ENCODE data around the gene DCTN5. TPM values are rescaled to one million over a fixed set of nuclear protein-coding genes. Genes with fewer than 3 reads are reported as not detected.
"Not testable (repeated sequence)": the region's sequence is repeated elsewhere in the genome, so short reads cannot be mapped to it uniquely, and the experiment has no call there.

The DCTN5 gene
- total RNA-seq, 1 donor from 2014 or later = 102 TPM

DNA sequence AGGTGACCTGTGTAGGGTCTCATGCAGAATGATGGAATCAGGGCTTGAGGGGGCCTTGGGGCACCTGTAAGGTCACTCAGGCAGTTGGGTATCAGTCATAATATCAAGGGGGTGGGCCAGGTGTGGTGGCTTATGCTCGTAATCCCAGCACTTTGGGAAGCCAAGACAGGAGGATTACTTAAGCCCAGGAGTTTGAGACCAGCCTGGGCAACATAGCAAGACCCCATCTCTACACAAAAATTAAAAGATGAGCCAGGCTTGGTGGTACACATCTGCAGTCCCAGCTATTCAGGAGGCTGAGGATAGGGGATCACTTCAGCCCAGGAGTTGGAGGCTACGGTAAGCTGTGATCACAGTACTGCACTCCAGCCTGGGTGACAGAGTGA is 64.2 kb downstream of the DCTN5 start:
- intact Hi-C loops (cut with micrococcal nuclease) = no loop called here
- Mint-ChIP-seq H3K4me1 (ENCODE audit: low read depth) (no peaks in the 10 kb centered on the region), H3K27me3 (ENCODE audit: insufficient read depth) (peaks cover 9% of the 10 kb centered on the region), H3K4me3 (no peak overlapping the region), H3K9me3 (peaks cover 30% of the 10 kb centered on the region), H3K27ac (no peak overlapping the region), H3K36me3 (ENCODE audit: low read depth) (no peaks in the 10 kb centered on the region)
- no peak for DNase-seq (ENCODE audit: low spot score)

DNA sequence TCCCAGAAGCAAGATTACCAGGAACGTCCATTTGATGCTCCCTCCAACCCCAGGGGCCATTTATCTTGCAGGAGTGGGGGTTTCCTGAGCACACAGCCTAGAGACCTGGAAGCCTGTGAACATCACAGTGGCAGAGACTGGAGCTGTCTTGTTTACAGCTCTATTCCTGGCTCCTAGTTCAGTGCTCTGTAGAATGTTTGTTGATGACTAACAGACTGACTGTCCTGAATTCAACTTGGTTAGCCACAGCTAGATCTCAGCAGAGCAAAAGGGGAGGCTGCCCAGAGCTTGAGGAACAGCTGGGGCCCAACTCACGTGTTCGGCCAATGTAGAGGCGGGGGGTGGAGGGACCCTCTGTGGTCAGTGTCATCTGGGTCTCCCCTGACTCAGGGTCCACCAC is 65.2 kb downstream of the DCTN5 start:
- Mint-ChIP-seq H3K4me1 (ENCODE audit: low read depth) (no peaks in the 10 kb centered on the region), H3K4me3 (no peak overlapping the region), H3K27ac (no peak overlapping the region), H3K9me3 (peaks cover 30% of the 10 kb centered on the region), H3K36me3 (ENCODE audit: low read depth) (no peaks in the 10 kb centered on the region), H3K27me3 (ENCODE audit: insufficient read depth) (peaks cover 13% of the 10 kb centered on the region)
- intact Hi-C loops (cut with micrococcal nuclease) = no loop called here
- DNase-seq (ENCODE audit: low spot score) = no peak

DNA sequence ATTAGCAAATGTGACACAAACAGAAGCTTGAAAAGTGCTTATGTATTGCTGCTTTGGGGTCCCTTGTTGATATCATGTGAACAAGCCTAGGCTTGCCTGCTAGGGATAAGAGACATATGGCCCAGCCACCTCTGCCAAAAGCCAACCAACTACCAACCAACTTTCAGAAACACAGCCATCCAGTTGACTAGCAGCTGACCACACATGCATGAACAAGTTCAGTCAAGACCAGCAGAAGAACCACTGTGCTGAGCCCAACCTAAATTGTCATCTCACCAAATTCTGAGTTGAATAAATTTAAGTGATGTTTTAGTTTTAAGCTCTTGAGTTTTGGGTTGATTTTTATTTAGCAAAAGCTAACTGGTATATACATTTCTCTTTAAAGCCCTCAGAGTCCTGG is 68.3 kb downstream of the DCTN5 start:
- H3K4me1 Mint-ChIP-seq (ENCODE audit: low read depth) = no peaks in the 10 kb centered on the region
- H3K9me3 Mint-ChIP-seq = peaks cover 15% of the 10 kb centered on the region
- H3K36me3 Mint-ChIP-seq (ENCODE audit: low read depth) = peaks cover 1% of the 10 kb centered on the region
- no peak for DNase-seq (ENCODE audit: low spot score)
- no peak overlapping the region for H3K27ac Mint-ChIP-seq
- intact Hi-C loops (cut with micrococcal nuclease) = no loop called here
- no peak overlapping the region for H3K4me3 Mint-ChIP-seq
- peaks cover 21% of the 10 kb centered on the region for H3K27me3 Mint-ChIP-seq (ENCODE audit: insufficient read depth)

DNA sequence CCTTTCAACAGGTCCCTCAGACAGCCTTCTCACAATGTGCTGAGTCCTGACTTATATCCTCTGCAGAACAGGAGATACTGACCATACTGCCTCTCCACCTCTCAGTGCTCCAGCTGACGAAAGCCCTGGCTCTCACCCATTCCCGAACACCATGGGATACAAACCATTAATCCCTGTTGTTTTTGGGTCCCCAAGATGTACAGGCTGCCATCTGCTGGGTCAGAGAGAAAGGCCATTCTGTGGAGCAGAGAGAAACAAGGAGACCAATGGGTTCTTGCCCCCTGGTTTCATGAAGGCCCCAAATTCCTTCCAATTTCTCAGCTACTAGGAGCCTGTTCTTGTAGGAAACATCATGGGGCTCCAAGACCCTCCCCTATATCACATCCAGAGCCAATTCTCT is 68.7 kb downstream of the DCTN5 start:
- H3K4me3 Mint-ChIP-seq = no peak overlapping the region

DNA sequence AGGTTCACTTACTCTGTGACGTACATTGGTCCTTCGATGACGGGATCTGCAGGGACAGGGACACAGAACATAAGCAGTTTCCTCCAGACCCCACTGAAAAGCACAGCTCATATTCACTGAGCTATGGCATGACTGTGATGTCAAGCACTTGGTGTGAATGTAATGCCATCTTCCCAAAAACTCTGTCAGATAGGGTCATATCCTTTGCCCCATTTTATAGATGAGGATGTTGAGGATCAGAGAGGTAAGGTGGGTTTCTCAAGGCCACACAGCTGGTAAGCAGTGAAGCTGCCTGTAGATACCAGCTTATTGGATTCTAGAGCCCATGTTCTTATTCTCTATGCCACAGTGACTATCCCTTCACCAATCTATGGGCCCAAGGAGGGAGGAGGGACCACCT is 69.2 kb downstream of the DCTN5 start:
- intact Hi-C loops (cut with micrococcal nuclease) = no loop called here
- Mint-ChIP-seq H3K27me3 (ENCODE audit: insufficient read depth) (peaks cover 26% of the 10 kb centered on the region), H3K9me3 (peaks cover 15% of the 10 kb centered on the region), H3K4me1 (ENCODE audit: low read depth) (no peaks in the 10 kb centered on the region), H3K36me3 (ENCODE audit: low read depth) (peaks cover 1% of the 10 kb centered on the region), H3K27ac (no peak overlapping the region), H3K4me3 (no peak overlapping the region)
- no peak for DNase-seq (ENCODE audit: low spot score)

More for the DNA sequence above, 68.7 kb downstream of the DCTN5 start:
- peaks cover 25% of the 10 kb centered on the region for H3K27me3 Mint-ChIP-seq (ENCODE audit: insufficient read depth)
- no peak for DNase-seq (ENCODE audit: low spot score)
- intact Hi-C loops (cut with micrococcal nuclease) = no loop called here
- H3K4me1 Mint-ChIP-seq (ENCODE audit: low read depth) = no peaks in the 10 kb centered on the region
- H3K27ac Mint-ChIP-seq = no peak overlapping the region
- H3K36me3 Mint-ChIP-seq (ENCODE audit: low read depth) = peaks cover 1% of the 10 kb centered on the region
- H3K9me3 Mint-ChIP-seq = peaks cover 15% of the 10 kb centered on the region

DNA sequence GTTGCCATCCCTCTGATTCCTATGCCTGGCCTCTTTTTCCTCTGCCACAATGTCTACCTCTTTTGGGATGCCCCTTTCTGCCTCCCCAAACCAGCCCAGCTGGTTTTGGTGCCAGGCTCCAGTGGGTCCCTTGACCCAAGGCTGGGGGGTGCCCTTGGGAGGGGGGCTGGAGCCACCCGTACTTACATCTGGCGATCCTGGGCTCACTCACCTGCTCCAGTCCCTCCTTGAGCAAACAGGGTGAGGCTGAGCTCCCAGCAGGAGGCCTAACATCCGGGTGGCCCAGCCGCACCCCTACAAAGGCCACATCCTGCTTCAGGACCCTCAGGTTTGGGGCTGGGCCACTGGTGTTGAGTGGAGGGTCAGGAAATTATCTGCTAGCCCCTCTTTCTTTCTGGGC is 70.5 kb downstream of the DCTN5 start:
- Mint-ChIP-seq H3K27me3 (ENCODE audit: insufficient read depth) (peaks cover 31% of the 10 kb centered on the region), H3K4me3 (no peak overlapping the region), H3K27ac (no peak overlapping the region), H3K4me1 (ENCODE audit: low read depth) (no peaks in the 10 kb centered on the region), H3K36me3 (ENCODE audit: low read depth) (peaks cover 1% of the 10 kb centered on the region), H3K9me3 (peaks cover 15% of the 10 kb centered on the region)
- DNase-seq (ENCODE audit: low spot score) = no peak
- intact Hi-C loops (cut with micrococcal nuclease) = no loop called here

DNA sequence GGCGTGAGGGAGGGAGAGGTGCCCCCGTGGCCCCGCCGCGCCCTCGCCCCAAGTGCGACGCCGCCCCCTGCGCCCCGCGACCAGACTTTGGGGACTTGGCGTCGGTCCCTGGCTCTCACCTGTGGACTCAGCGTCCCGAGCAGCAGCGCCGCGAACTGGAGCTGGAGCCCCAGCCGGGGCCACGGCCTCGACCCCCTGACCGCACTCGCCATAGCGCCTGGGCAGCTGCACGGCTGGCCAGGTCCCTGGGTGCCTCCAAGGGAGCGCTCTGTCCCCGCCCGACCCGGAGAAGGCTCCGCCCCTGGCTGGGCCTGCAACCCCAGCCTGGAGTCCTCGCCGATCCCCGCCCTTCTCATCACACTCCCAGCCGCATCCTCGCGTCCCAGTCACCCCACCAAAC is 71.7 kb downstream of the DCTN5 start, which contains the start of gene ERN2:
ERN2 (minus strand) TSS at position 247 of the 400 bp plus-strand sequence; CDS start at position 212, 35 bp downstream.
- no peak within 1 kb of the TSS for H3K4me3 Mint-ChIP-seq
- H3K4me1 Mint-ChIP-seq (ENCODE audit: low read depth) = no peaks in the 10 kb centered on the region

DNA sequence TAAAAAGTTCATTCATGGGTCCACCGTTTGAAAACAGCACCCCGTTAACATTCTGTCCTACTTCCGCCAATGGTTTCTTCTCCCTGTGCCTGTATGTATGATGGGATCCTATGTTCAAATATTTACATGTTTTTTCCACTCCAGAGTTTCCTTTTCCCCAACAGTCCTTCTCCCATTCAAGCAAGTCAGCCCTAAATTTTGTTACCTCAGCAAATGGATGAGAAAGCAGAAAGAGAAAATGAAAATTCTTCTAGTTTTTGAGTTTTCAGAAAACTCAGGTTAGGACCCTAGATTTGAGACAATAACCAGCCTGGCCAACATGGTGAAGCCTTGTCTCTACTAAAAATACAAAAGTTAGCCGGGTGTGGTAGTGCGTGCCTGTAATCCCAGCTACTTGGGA is 75.2 kb downstream of the DCTN5 start:
- Mint-ChIP-seq H3K27me3 (ENCODE audit: insufficient read depth) (peaks cover 28% of the 10 kb centered on the region), H3K27ac (no peak overlapping the region), H3K4me3 (no peak overlapping the region), H3K4me1 (ENCODE audit: low read depth) (no peaks in the 10 kb centered on the region), H3K9me3 (no peaks in the 10 kb centered on the region), H3K36me3 (ENCODE audit: low read depth) (peaks cover 1% of the 10 kb centered on the region)
- no peak for DNase-seq (ENCODE audit: low spot score)
- intact Hi-C loops (cut with micrococcal nuclease) = no loop called here

More for the DNA sequence above, 71.7 kb downstream of the DCTN5 start, which contains the start of gene ERN2:
- peaks cover 1% of the 10 kb centered on the region for H3K36me3 Mint-ChIP-seq (ENCODE audit: low read depth)
- DNase-seq (ENCODE audit: low spot score) = no peak
- intact Hi-C loops (cut with micrococcal nuclease) = no loop called here
- H3K9me3 Mint-ChIP-seq = peaks cover 15% of the 10 kb centered on the region
- H3K27ac Mint-ChIP-seq = no peak within 1 kb of the TSS
- peaks cover 37% of the 10 kb centered on the region for H3K27me3 Mint-ChIP-seq (ENCODE audit: insufficient read depth)

DNA sequence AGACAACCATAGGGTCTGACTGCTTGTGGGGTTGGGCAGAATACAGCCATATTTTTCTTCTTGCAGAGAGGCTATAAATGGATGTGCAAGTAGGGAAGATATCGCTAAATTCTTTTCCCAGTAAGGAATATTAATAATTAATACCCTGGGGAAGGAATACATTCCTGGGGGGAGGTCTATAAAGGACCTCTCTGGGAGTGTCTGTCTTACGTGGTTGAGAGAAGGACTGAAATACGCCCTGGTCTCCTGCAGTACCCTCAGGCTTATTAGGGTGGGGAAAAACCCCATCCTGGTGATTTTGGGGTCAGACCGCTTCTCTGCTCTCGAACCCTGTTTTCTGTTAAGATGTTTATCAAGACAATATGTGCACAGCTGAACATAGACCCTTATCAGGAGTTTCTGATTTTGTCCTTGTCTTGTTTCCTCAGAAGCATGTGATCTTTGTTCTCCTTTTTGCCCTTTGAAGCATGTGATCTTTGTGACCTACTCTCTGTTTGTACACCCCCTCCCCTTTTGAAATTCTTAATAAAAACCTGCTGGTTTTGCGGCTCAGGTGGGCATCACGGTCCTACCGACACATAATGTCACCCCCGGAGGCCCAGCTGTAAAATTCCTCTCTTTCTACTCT is 81.5 kb downstream of the DCTN5 start:
- intact Hi-C loops (cut with micrococcal nuclease); H3K4me1 Mint-ChIP-seq (ENCODE audit: low read depth); H3K9me3 Mint-ChIP-seq; DNase-seq (ENCODE audit: low spot score); H3K27ac Mint-ChIP-seq; H3K36me3 Mint-ChIP-seq (ENCODE audit: low read depth); H3K4me3 Mint-ChIP-seq: not testable (repeated sequence)
- H3K27me3 Mint-ChIP-seq (ENCODE audit: insufficient read depth) = peaks cover 11% of the 10 kb centered on the region

DNA sequence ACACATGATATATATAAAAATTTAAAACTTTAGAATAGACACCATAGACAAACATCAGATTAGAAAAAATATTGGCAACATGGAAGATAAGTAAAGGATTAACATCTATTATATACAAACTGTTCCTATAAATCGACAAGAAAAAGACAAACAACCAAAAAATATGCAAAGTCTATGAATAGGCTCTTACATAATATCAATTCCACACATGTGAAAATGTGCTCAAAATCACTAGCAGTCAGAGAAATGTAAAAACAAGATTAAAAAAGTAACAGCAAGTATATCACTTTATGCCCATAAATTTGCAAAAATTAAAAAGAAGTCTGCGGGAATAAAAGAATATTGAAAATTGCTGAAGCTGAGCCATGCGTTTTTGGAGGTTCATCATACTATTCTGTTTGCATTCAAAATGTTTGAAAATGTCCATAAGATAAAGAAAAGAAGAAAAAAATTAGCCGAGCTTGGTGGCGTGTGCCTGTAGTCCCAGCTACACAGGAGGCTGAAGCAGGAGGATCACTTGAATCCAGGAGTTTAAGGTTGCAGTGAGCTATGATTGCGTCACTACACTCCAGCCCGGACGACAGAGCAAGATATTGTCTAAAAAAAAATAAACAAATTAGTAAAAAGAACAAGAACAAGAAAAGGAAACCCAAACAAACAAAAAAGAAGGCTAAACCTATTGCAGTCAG is 83.0 kb downstream of the DCTN5 start:
- H3K4me1 Mint-ChIP-seq (ENCODE audit: low read depth) = peaks cover 6% of the 10 kb centered on the region
- no peaks in the 10 kb centered on the region for H3K36me3 Mint-ChIP-seq (ENCODE audit: low read depth)
- intact Hi-C loops (cut with micrococcal nuclease) = no loop called here
- peaks cover 10% of the 10 kb centered on the region for H3K27me3 Mint-ChIP-seq (ENCODE audit: insufficient read depth)
- H3K27ac Mint-ChIP-seq = no peak overlapping the region
- peaks cover 7% of the 10 kb centered on the region for H3K9me3 Mint-ChIP-seq
- no peak overlapping the region for H3K4me3 Mint-ChIP-seq
- DNase-seq (ENCODE audit: low spot score) = no peak

DNA sequence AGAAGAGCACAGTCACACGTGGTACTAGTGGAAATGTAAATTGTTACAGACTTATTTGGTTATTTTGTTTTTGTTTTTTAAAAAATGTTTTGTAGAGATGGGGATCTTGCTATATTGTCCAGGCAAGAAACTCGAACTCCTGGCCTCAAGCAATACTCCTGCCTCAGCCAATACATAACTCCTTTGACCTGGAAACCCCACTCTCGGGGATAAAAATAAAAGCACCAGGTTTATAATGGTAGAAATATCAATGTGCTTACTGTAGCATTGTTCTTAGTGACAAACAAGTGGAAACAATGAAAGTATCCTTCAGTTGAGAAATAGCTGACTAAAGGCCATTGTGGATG is 83.5 kb downstream of the DCTN5 start:
- DNase-seq (ENCODE audit: low spot score) = no peak
- H3K9me3 Mint-ChIP-seq = peaks cover 7% of the 10 kb centered on the region
- no peak overlapping the region for H3K4me3 Mint-ChIP-seq
- peaks cover 10% of the 10 kb centered on the region for H3K27me3 Mint-ChIP-seq (ENCODE audit: insufficient read depth)
- intact Hi-C loops (cut with micrococcal nuclease) = no loop called here
- H3K27ac Mint-ChIP-seq = no peak overlapping the region
- H3K36me3 Mint-ChIP-seq (ENCODE audit: low read depth) = no peaks in the 10 kb centered on the region
- peaks cover 6% of the 10 kb centered on the region for H3K4me1 Mint-ChIP-seq (ENCODE audit: low read depth)

DNA sequence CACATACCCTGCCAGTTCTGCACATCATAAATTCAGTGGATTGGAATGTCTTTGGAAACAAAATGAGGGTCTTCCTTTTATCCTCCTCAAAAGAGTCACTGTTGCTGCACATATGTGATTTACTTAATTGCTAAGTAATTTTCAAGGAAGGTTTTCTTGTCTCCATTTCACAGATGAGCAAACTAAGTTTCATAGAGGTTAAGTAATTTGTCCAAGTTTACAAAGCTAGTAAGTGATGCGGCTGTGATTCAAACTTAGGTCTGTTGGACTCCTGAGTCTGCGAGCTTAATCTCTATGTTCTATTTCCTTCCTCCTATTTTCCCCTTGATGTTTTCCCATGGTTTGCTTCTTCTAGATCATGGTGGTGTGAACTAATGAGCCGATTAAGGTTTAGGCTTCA is 85.4 kb downstream of the DCTN5 start:
- Mint-ChIP-seq H3K4me1 (ENCODE audit: low read depth) (peaks cover 6% of the 10 kb centered on the region), H3K27ac (no peak overlapping the region), H3K27me3 (ENCODE audit: insufficient read depth) (peaks cover 17% of the 10 kb centered on the region), H3K9me3 (peaks cover 7% of the 10 kb centered on the region), H3K4me3 (no peak overlapping the region), H3K36me3 (ENCODE audit: low read depth) (no peaks in the 10 kb centered on the region)
- intact Hi-C loops (cut with micrococcal nuclease) = no loop called here
- no peak for DNase-seq (ENCODE audit: low spot score)
